Skeletal muscle satellite cell (primary cell): ENCODE data around the gene ZSWIM5.
"Not testable (repeated sequence)": the region's sequence is repeated elsewhere in the genome, so short reads cannot be mapped to it uniquely, and the experiment has no call there.

Source experiments
- H3K27me3 ChIP-seq: 2 replicates; pipeline ENCODE4 v1.7.0; 2013; ENCODE audit warnings: low read length; ENCODE audit not compliant: control insufficient read depth, insufficient read depth
- H3K36me3 ChIP-seq: 2 replicates; pipeline ENCODE4 v1.7.0; 2013; ENCODE audit warnings: mild to moderate bottlenecking, control low read depth, low read length; ENCODE audit not compliant: insufficient read depth
- H3K4me1 ChIP-seq: 2 replicates; pipeline ENCODE4 v1.7.0; 2013; ENCODE audit warnings: low read length; ENCODE audit not compliant: control insufficient read depth, insufficient read depth
- H3K4me2 ChIP-seq: 2 replicates; pipeline ENCODE4 v1.7.0; 2013; ENCODE audit warnings: mild to moderate bottlenecking, low read length
- H3K4me3 ChIP-seq: 2 replicates; pipeline ENCODE4 v1.7.0; 2013; ENCODE audit warnings: low read length
- H3K9ac ChIP-seq: 2 replicates; pipeline ENCODE4 v1.7.0; 2013; ENCODE audit warnings: mild to moderate bottlenecking, low read depth, low read length, moderate library complexity
- H3K9me3 ChIP-seq: replicated peaks from 2 replicates; pipeline ENCODE4 v1.7.0; 2013; ENCODE audit warnings: mild to moderate bottlenecking, control low read depth, low read length

Gene ZSWIM5

DNA sequence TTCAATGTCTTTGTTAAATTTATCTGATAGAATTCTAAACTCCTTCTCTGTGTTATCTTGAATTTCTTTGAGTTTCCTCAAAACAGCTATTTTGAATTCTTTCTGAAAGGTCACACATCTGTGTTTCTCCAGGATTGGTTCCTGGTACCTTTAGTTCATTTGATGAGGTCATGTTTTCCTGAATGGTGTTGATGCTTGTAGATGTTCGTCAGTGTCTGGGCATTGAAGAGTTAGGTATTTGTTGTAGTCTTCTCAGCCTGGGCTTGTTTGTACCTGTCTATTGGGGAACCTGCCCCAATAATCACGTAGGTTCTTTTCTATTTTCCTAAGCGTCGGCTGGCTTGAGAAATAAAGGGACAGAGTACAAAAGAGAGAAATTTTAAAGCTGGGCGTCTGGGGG is 129.4 kb downstream of the ZSWIM5 start:
- H3K4me3 ChIP-seq, H3K36me3 ChIP-seq, H3K4me1 ChIP-seq, H3K27me3 ChIP-seq, H3K4me2 ChIP-seq, H3K9me3 ChIP-seq, H3K9ac ChIP-seq: not testable (repeated sequence)

DNA sequence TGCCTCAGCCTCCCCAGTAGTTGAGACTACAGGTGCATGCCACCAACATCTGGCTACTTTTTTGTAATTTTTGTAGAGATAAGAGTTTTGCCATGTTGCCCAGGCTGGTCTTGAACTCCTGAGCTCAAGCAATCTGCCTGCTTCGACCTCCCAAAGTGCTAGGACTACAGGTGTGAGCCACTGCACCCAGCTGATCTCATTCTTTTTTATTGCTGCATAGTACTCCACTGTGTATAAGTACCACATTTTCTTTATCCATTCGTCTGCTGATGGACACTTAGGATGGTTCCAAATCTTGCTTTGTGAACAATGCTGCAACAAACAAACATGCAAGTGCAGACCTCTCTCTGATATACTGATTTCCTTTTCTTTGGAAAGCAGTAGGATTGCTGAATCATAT is 134.8 kb downstream of the ZSWIM5 start:
- no peaks in the 10 kb centered on the region for H3K4me1 ChIP-seq
- H3K4me2 ChIP-seq: no peak overlapping the region
- H3K27me3 ChIP-seq: peaks cover 2% of the 10 kb centered on the region
- H3K36me3 ChIP-seq: no peaks in the 10 kb centered on the region
- no peak overlapping the region for H3K4me3 ChIP-seq
- no peak overlapping the region for H3K9ac ChIP-seq
- H3K9me3 ChIP-seq: no peaks in the 10 kb centered on the region

DNA sequence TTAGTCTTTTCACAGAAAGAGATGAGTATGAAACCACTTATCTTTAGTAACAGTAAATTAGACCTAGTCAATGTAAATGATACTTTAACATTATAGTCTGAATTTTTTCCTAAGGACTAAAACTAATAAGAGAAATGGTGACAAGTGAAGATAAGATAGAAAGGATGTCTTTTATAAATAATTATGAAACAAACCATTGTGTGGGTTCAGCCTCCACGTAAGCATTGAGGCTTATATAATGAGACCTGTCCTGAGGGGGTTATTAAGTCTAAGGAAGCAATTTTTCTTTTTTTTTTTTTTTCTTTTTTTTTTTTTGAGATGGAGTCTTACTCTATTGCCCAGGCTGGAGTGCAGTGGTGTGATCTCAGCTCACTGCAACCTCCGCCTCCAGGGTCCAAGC is 138.6 kb downstream of the ZSWIM5 start:
- H3K27me3 ChIP-seq: peaks cover 5% of the 10 kb centered on the region
- H3K4me3 ChIP-seq: no peak overlapping the region
- H3K36me3 ChIP-seq: no peaks in the 10 kb centered on the region
- no peak overlapping the region for H3K9ac ChIP-seq
- no peaks in the 10 kb centered on the region for H3K4me1 ChIP-seq
- H3K9me3 ChIP-seq: no peaks in the 10 kb centered on the region
- no peak overlapping the region for H3K4me2 ChIP-seq

DNA sequence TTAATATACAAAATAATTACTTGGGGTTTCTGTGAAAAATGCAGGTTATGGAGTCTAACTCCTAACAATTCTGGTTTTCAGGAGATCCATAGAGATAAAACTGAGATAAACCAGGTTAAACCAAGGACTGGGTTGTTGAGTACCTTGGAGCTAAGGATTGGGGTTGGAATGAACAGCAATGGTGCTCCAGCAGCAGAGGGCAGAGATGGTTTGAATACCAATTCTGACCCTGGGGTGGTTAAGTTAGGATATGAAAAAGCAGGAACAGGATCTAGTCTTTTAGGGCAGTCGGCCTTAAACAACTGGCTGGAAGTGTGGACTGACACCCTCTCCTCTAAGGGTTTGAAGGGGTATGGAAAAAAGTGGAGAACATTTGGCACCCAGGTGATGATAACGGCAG is 141.3 kb downstream of the ZSWIM5 start:
- Histone ChIP-seq H3K9ac (no peak overlapping the region), H3K4me2 (no peak overlapping the region), H3K9me3 (no peaks in the 10 kb centered on the region), H3K27me3 (peaks cover 3% of the 10 kb centered on the region), H3K36me3 (no peaks in the 10 kb centered on the region), H3K4me3 (no peak overlapping the region), H3K4me1 (no peaks in the 10 kb centered on the region)

DNA sequence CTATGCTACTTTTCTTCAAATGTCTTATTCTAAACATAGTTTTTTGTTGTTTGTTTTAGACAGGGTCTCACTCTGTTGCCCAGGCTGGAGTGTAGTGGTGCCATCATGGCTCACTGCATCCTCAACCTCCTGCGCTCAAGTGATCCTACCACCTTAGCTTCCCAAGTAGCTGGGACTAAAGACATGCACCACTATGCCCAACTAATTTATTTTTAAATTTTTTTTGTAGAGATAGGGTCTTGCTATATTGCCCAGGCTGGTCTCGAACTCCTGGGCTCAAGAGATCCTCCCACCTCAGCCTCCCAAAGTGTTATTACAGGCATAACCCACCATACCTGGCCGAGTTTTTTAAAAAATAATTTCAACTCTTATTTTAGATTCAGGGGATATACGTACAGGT is 143.9 kb downstream of the ZSWIM5 start:
- H3K9me3 ChIP-seq, H3K9ac ChIP-seq, H3K4me3 ChIP-seq, H3K4me1 ChIP-seq, H3K4me2 ChIP-seq, H3K27me3 ChIP-seq, H3K36me3 ChIP-seq: not testable (repeated sequence)

DNA sequence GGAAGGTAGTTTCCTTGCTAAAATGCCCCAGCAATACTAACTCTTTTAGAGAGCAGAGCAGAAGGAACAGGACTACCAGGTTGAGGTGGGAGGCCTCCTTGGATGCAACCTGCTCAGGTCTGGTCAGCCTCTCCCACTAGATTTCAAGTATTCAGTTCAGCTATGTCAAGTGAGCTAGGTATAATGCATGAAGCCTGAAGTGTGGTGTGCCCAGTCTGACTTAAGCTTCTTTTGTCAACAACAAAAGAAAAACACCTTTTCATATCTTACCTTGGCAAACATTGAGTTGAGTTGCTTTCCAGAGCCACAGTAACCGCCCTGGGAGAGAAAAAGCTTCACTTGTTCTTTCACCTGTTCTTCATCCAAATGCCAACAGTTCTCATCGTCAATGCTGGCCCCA is 146.6 kb downstream of the ZSWIM5 start:
- H3K4me3 ChIP-seq: no peak overlapping the region
- H3K4me1 ChIP-seq: no peaks in the 10 kb centered on the region
- H3K36me3 ChIP-seq: no peaks in the 10 kb centered on the region
- no peak overlapping the region for H3K4me2 ChIP-seq
- H3K27me3 ChIP-seq: peaks cover 12% of the 10 kb centered on the region
- no peak overlapping the region for H3K9ac ChIP-seq
- no peaks in the 10 kb centered on the region for H3K9me3 ChIP-seq

DNA sequence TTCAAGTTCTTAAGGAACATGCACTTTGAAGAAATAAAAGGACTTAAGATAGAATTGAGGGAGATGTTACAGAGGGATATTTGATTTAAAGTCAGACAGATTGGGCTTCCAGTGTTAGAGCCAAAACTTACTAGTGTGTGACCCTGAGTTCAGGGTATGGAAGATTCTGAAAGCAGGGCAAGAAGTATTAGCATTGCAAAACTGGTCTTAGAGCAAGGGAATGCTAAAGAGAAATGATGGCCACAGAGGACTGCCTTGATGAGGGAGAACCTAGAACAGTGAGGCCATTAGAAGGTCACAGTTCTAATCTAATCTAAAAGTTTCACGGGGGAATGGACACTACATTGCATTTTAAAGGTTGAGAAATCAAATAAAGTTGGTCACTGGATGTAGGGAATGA is 148.9 kb downstream of the ZSWIM5 start:
- Histone ChIP-seq H3K9me3 (no peaks in the 10 kb centered on the region), H3K36me3 (no peaks in the 10 kb centered on the region), H3K4me2 (no peak overlapping the region), H3K4me3 (no peak overlapping the region), H3K4me1 (no peaks in the 10 kb centered on the region), H3K9ac (no peak overlapping the region), H3K27me3 (peaks cover 12% of the 10 kb centered on the region)

DNA sequence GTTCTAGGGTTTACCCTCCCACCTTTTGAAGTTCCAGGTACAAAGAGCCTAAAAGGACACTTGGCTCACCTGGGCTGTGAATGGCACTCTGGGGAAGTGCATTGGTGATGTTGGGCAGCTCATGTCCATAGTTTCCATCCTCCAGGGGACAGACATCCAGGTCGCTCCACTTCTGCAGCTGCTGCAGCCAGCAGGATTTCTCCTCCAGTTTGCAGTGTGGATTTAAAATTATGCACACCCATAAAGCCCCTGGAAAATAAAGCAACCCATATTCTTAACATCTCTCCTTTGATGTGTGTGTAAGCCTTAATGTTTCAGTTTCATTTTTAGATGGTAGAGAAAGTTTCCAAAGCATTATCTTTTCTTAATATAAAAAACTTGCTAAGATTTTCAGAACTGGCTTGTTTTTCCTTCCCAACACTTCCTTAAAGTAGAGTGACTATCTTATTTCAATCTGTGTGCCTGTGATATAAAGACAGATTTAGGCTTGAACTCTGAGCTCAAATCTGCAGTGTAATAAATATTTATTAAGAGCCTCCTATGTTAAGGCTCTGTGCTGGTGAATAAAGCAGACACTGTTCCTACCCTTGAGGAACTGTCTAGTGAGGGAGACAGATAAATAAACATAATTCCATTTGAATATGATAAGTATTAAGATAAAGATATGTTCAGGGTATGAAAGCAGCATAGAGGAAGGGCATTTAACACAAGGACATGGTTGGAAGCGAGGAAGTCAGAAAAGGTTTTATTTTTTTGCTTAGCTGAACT is 155.2 kb downstream of the ZSWIM5 start:
- no peaks in the 10 kb centered on the region for H3K4me1 ChIP-seq
- no peak overlapping the region for H3K4me3 ChIP-seq
- no peak overlapping the region for H3K4me2 ChIP-seq
- H3K9me3 ChIP-seq: no peaks in the 10 kb centered on the region
- H3K9ac ChIP-seq: no peak overlapping the region
- H3K36me3 ChIP-seq: no peaks in the 10 kb centered on the region
- peaks cover 5% of the 10 kb centered on the region for H3K27me3 ChIP-seq

DNA sequence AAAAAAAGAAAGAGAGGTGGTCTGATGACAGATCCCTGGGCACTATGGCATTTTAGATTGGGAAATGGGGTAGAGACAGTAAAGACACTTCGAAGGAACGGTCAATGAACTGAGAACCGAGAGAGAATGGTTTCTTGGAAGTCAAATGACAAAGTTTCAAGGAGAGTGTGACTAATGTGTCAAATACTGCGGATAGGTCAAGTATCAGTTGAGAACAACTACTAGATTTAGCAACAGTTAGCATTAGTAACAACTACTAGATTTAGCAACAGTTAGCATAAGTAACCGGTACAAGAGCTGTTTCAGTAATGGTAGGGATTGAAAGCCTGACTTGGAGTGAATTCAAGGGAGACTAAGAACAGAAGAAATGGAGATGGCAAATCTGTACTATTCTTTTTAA is 159.4 kb downstream of the ZSWIM5 start:
- H3K4me2 ChIP-seq: no peak overlapping the region
- peaks cover 5% of the 10 kb centered on the region for H3K27me3 ChIP-seq
- no peaks in the 10 kb centered on the region for H3K9me3 ChIP-seq
- H3K36me3 ChIP-seq: no peaks in the 10 kb centered on the region
- no peaks in the 10 kb centered on the region for H3K4me1 ChIP-seq
- H3K4me3 ChIP-seq: no peak overlapping the region
- no peak overlapping the region for H3K9ac ChIP-seq

DNA sequence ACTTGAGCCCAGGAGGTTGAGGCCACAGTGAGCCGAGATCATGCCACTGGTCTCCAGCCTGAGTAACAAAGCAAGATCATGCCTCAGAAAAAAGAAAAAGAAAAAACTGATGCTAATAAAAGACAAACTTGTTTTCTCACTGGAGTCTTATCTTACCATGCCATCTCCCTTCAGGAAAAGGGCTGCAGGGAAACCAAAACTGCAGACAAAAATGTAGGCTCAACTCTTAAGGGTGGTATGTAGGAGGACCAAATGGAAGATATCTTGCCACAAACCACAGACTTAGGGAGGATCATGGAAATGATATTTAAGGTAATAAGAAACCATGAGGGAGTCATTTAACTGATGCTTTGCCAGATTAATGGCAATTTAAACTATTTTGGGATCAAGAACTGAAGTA is 161.5 kb downstream of the ZSWIM5 start:
- H3K9me3 ChIP-seq: no peaks in the 10 kb centered on the region
- no peak overlapping the region for H3K4me3 ChIP-seq
- no peaks in the 10 kb centered on the region for H3K27me3 ChIP-seq
- no peaks in the 10 kb centered on the region for H3K4me1 ChIP-seq
- no peak overlapping the region for H3K4me2 ChIP-seq
- no peak overlapping the region for H3K9ac ChIP-seq
- H3K36me3 ChIP-seq: no peaks in the 10 kb centered on the region

DNA sequence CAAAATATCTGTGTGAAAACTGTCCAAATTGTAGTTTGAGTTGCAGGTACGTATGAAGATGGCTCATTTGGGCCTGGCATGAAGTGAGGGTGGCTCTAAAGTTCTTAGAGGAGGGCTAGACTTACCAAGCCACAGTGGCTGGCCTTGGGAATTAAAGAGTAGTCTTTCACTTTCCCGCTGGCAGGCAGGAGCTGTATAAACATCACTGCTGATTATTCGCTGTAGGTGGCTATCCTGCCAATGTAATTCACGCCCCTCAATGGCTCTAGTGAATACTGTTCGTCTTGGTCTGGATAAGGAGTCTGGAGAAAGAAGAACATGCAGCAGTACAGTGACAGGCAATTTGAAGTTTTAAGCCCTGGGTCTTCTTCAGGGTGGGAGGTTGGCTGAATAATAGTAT is 163.3 kb downstream of the ZSWIM5 start:
- Histone ChIP-seq H3K27me3 (no peaks in the 10 kb centered on the region), H3K4me1 (no peaks in the 10 kb centered on the region), H3K4me3 (no peak overlapping the region), H3K9me3 (no peaks in the 10 kb centered on the region), H3K36me3 (no peaks in the 10 kb centered on the region), H3K4me2 (no peak overlapping the region), H3K9ac (no peak overlapping the region)

DNA sequence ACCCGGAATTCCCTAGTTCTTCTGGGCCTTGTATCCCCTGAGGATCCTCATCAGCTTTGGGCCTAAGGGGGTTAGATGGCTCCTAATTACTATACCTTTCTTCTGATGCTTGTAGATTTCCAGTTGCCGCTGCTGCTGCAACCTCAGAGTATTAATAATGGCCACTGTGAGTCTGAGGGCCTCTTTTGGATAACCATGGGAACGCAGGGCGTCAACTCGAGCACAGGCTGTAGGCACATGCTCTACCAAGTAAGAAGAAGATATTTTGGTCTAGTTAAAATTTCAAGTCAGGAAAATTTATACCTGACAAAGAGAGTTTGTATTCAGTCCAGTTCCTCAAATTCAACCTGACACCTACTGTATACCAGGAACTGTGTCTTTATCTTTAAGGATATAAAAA is 166.1 kb downstream of the ZSWIM5 start:
- no peaks in the 10 kb centered on the region for H3K36me3 ChIP-seq
- H3K9ac ChIP-seq: no peak overlapping the region
- H3K4me2 ChIP-seq: no peak overlapping the region
- no peaks in the 10 kb centered on the region for H3K9me3 ChIP-seq
- H3K4me1 ChIP-seq: no peaks in the 10 kb centered on the region
- H3K27me3 ChIP-seq: no peaks in the 10 kb centered on the region
- no peak overlapping the region for H3K4me3 ChIP-seq
